GM19351 (cell line): Measurements from ENCODE around the gene CEND1.
A peak's percentile ranks its signal among the peaks of the same experiment; 100 is the strongest.

ENCODE experiments used
- ATAC-seq: cut with Tn5 transposase; IDR thresholded peaks from one replicate; pipeline ENCODE4 v1.9.1; 2021; ENCODE audit warnings: mild to moderate bottlenecking, moderate library complexity; ENCODE audit not compliant: unreplicated experiment

Gene CEND1

DNA sequence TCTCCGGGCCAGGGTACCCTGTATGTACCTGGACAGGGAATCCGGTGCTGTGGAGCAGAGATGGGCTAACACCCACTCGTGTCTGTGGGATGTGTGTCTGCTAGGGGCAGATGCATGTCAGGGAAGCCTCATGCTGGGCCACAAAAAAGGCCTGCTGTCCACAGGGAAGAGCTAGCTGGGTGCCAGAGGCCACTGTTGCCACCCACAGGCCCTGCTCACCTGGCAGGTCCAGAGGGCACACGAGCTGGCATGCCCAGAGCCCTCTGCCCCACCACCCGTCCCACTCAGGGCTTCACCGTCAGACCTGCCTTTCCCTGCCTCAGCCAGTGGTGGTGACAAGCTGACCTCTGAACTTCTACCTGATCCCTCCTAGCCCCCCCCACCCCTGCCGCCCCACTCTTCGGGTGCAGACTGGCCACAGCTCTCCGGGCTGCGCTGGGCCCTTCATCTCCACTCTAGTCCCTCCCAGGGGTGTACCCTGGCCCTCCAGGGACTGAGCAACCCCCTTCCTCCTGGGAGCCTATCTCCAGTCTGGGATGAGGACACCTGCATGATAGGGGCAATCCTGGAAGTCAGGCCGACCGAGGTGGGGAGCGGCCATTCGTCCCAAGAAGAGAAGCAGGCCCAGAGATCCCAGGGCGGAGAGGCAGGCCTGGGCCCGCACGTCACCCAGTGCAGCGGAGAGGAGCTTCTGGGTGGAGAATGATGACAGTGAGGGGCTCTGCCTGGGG, 6.8 kb upstream of the CEND1 start:
- no peak for ATAC-seq

GRCh38 chr11:795634-796564, 6.0 kb upstream of the CEND1 start:
- peak; percentile 39 for ATAC-seq

DNA sequence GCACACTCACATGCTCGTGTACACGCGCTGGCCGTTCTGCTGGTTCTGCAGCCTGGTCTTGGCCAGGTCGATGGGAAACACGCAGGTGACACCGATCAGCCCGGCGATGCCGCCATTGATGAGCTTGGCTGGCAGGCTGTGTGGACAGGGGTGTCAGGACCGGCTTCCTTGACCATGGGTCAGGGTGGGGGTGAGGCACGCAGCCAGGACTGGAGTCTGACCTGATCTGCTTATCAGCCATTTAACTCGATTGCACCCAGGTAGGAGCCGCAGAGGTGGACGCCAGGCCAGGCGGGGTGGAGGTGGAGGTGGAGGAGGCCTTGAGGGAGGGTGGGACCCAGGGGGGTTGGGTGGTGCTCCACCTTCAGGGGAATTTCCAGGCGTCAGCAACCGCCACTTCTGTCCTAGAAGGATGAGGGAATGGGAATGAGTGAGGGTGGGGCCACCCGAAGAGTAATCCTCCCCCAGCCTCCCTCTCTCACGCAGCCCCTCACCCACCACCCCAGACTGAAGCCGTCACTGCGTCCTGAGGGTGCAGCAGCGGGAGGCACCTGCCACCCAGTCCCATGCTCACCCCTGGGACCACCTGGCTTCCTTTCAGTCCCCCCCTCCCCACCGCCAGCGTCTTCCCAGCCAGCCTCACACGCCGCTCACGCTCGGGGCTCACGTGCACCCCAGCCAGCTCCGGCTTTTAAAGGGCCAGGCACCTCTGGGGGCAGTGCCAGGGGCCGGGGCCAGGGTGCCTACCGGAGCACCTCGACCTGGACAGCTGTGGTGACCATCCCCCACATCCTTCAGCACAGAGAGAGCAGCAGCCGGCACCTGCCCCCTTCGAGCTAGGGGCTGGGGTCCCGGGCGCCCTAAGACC, 5.1 kb upstream of the CEND1 start:
- ATAC-seq: no peak

DNA sequence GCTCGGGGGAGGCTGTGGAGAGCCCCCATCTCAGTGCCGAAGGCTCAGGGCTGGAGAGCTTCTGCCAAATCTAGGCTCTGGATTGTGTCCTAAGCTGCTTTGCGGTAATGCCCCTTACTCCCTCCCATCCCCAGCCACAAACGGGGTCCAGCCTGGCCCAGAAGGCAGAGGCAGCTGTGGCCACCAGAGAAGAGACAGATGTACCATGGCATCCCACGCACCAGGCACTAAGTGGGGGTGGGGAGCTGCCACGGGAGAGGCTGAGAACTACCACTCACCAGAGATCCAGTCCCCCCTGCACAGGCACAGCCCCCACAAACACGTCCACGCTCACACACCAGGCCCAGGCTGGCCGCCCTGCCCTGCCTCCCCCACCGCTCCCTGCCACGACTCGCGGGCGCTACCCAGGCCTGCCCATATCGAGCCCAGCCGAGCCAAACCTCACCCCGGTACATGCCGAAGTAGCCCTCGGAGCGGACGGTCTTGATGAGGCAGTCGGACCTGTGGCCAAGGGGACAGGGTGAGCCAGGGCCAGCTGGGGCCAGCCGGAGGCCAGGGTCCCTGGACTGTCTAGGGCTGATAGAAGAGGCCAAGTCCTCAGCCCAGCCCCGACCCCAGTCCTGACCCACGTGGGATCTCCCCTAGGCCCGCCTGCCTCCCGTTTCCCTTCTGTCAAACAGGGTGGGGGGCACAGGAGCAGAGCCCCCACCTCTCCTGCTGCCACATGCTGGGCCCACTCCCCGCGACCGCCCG, 4.3 kb upstream of the CEND1 start:
- ATAC-seq: no peak

- no peak for ATAC-seq
Observed at GRCh38 chr11:793556-793955, 3.7 kb upstream of the CEND1 start.

DNA sequence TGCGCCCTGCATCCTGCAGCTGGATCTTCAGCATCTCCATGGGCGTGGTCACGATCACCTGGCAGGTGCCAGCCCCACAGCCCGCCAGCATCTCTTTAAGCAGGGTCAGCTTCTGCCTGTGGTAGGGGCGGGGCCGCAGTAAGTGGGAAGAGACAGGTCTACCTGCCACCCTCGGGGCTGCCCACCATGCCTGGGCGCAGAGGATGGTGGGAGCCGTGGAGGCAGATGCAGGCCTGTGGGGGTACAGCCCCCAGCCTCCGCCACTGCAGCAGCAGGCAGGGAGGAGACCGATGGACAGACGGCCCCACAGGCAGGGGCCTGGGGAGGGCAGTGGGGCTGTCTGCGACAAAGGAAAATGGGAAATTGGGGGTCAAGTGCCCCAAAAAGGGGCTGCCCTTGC, 3.0 kb upstream of the CEND1 start:
- ATAC-seq: no peak

GRCh38 chr11:792535-792821, 2.6 kb upstream of the CEND1 start:
- no peak for ATAC-seq

DNA sequence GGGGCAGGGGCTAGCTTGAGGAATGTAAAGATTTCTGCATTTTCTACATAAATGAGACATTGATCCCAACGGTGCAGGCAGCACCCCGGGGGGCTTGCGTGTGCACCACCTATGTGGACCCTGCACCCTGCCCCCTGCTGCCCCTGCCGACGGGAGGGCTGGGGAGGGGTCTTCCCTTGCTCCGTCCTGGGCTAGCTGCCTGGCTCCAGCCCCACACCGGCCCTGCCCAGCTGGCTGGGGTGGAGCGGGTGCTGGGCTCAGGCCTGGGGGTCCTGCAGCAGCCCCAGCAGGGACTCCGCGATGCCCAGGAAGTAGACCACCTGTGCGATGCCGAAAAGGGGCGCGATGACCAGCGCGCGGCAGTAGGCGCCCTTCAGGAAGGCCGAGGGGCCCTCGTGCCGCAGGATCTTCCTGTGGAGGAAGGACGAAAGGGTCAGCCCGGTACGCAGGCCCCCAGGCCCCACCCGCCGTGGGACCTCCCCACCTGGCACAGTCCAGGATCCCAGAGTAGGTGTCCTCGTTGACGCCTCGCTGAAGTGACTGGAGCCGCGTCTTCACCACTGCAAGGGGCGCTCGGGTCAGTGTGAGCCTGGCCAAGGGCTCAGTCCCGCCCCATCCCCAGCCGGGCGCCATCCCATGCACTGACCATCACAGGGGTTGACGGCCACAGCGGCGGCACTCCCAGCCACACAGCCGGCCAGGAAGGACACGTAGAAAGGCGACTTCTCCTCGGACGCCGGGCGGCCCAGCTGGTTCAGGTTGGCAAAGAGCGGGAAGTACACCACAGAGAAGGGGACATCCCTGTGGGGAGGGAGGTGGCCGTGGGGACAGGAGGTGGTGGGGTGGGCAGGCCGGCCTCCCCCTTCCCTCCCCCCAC, 2.0 kb upstream of the CEND1 start:
- no peak for ATAC-seq

- no peak for ATAC-seq
Observed at GRCh38 chr11:790721-791564, 1.1 kb upstream of the CEND1 start.

GRCh38 chr11:788953-789940, 643 bp downstream of the CEND1 start:
- ATAC-seq: no peak

DNA sequence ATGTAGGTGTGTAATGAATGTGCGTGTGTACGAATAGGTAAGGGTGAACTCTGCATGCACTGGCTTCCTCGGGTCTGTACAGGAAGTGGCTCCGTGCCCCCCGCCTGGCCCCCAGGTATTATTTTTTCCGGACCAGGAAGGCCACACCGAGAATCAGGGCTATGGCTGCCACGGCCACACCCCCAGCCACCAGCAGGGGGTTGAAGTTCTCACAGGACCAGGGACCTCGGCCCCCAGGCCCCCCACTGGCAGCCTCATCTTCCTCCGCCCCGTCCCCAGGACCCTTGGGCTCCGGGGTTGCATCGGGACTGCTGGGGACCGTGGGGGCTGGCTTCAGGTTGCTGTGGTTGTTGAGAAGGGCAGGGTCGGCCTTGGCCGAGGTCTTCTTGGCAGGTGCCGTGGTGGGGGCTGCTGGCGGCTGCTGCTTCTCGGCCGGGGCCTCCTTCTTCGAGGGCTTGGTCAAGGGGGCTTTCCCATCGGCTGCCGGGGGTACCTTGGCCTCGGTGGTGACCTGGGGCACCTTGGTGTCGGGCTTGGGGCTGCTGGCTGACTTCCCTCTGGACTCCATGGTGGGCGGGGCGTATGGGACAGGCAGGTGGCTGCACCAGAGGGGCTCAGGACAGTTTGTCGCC, 1.8 kb downstream of the CEND1 start:
- no peak for ATAC-seq

DNA sequence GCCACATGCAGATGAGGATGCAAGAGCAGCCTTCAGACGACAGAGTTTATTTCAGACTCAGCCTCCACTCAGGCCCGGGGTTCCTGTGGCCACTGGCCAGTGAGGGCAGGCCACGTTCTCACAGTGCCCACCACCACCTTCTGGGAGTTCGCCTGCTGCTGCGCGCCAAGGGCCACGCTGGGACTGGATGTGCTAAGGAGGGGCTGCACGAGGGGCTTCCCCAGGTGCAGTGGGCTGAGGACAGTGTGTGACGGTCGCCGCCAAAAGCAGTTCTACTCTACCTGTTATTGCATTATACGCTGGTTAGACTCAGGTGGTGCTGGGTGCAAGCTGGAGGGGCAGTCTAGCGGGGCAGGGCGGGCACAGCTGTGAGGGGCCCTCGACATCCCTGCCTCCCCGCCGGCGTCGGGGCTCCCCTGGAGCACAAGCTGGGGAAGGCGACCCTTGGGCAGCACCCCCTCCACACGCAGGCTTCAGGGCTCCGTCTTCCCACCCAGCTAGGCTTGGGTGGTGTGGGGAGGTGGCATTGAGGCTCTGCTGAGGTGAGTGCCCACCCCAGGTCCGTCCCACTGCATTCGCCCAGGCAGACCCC, 2.7 kb downstream of the CEND1 start:
- no peak for ATAC-seq

GRCh38 chr11:786235-787083, 3.4 kb downstream of the CEND1 start:
- no peak for ATAC-seq

GRCh38 chr11:783581-784015, 6.3 kb downstream of the CEND1 start:
- no peak for ATAC-seq

- ATAC-seq: no peak
Observed at GRCh38 chr11:782264-783174, 7.4 kb downstream of the CEND1 start.
